IMR-90 (cell line): ENCODE data around the gene PRDM2.

ENCODE experiments used
- CTCF ChIP-seq: conservative IDR thresholded peaks from 2 replicates; pipeline ENCODE4 v1.5.1; 2012; ENCODE audit warnings: mild to moderate bottlenecking, low read depth, low read length, improper control_type of control experiment
- POLR2A ChIP-seq: IDR thresholded peaks from 2 replicates; pipeline ENCODE4 v1.6.1; 2012; ENCODE audit warnings: mild to moderate bottlenecking, low read depth, low read length

GRCh38 chr1:13699936-13700520 is at the start of gene PRDM2:
- no peak for TF ChIP-seq CTCF
- no peak; the same call in 1 of the 2 replicates for TF ChIP-seq POLR2A
